Dedifferentiated amniotic fluid mesenchymal stem cell (primary cell): ENCODE measurements around the gene DCPS.
"Not testable (repeated sequence)": the region's sequence is repeated elsewhere in the genome, so short reads cannot be mapped to it uniquely, and the experiment has no call there.

Source experiments
- DNase-seq: peaks from one replicate; pipeline ENCODE4 v3.0.0-alpha.2; 2016; ENCODE audit errors: extremely low spot score

Gene DCPS

GRCh38 chr11:126303623-126304456 lies at the start of gene DCPS:
TSS of gene DCPS (plus strand) at chr11:126304060. CDS start at chr11:126304081, 21 bp downstream.
- peak; percentile 84 for DNase-seq

- DNase-seq: no peak
These were observed 49.0 kb upstream of the DCPS start for GRCh38 chr11:126254819-126255218.

- not testable (repeated sequence) for DNase-seq
These were observed 48.4 kb upstream of the DCPS start for GRCh38 chr11:126255507-126255906.

GRCh38 chr11:126256216-126256615 lies 47.6 kb upstream of the DCPS start:
- DNase-seq: no peak

- DNase-seq: no peak
These were observed 46.7 kb upstream of the DCPS start for GRCh38 chr11:126257144-126257543.

- peak; percentile 40 for DNase-seq
These were observed 46.1 kb upstream of the DCPS start for GRCh38 chr11:126257764-126258163.

GRCh38 chr11:126262216-126262615 lies 41.6 kb upstream of the DCPS start:
- no peak for DNase-seq

- DNase-seq: no peak
These were observed 40.4 kb upstream of the DCPS start for GRCh38 chr11:126263489-126263888.

- DNase-seq: no peak
These were observed 38.0 kb upstream of the DCPS start for GRCh38 chr11:126265811-126266210.

GRCh38 chr11:126267650-126268049 lies 36.2 kb upstream of the DCPS start:
- DNase-seq: no peak

GRCh38 chr11:126268361-126268707 lies 35.5 kb upstream of the DCPS start:
- DNase-seq: no peak

GRCh38 chr11:126268708-126269579 lies 34.9 kb upstream of the DCPS start, which contains the start of the genes FOXRED1 and SRPRA:
TSS of gene FOXRED1 (plus strand) at chr11:126269154. CDS start at chr11:126269207, 53 bp downstream.
TSS of gene SRPRA (minus strand) at chr11:126268895. CDS start at chr11:126268804, 91 bp downstream.
- DNase-seq: peak; percentile 99

GRCh38 chr11:126277322-126277721 lies 26.5 kb upstream of the DCPS start:
- no peak for DNase-seq

GRCh38 chr11:126277780-126278179 lies 26.1 kb upstream of the DCPS start:
- no peak for DNase-seq

GRCh38 chr11:126279191-126279590 lies 24.7 kb upstream of the DCPS start:
- no peak for DNase-seq

- no peak for DNase-seq
These were observed 23.3 kb upstream of the DCPS start for GRCh38 chr11:126280595-126280994.

- no peak for DNase-seq
These were observed 22.6 kb upstream of the DCPS start for GRCh38 chr11:126281245-126281644.

- no peak for DNase-seq
These were observed 22.1 kb upstream of the DCPS start for GRCh38 chr11:126281666-126282175.

GRCh38 chr11:126282361-126282735 lies 21.5 kb upstream of the DCPS start:
- DNase-seq: no peak

GRCh38 chr11:126282736-126283591 lies 20.9 kb upstream of the DCPS start, which contains the start of gene TIRAP:
TSS of gene TIRAP (plus strand) at chr11:126283093. CDS start at chr11:126290895, 7,802 bp downstream.
- peak; percentile 25 for DNase-seq

- DNase-seq: peak; percentile 84
These were observed 19.0 kb upstream of the DCPS start for GRCh38 chr11:126284829-126285228.
